NCI-H1105 (cell line): ENCODE results near the gene HSD17B13.
"Not testable (repeated sequence)": the region's sequence is repeated elsewhere in the genome, so short reads cannot be mapped to it uniquely, and the experiment has no call there.

ENCODE experiments used
- DNase-seq: peaks from one replicate; lab custom pipeline; 2025; lab: John Stamatoyannopoulos, UW

Gene HSD17B13

GRCh38 chr4:87322754-87323153 is at the start of gene HSD17B13:
TSS of gene HSD17B13 (minus strand) at chr4:87322882. CDS start at chr4:87322841, 41 bp downstream.
- peak; percentile 1 for DNase-seq

- DNase-seq: no peak
Measured at GRCh38 chr4:87370068-87370467, 47.4 kb upstream of the HSD17B13 start.

GRCh38 chr4:87366521-87367162 is 44.0 kb upstream of the HSD17B13 start:
- no peak for DNase-seq

- DNase-seq: no peak
Measured at GRCh38 chr4:87365348-87365747, 42.7 kb upstream of the HSD17B13 start.

- no peak for DNase-seq
Measured at GRCh38 chr4:87363552-87363951, 40.9 kb upstream of the HSD17B13 start.

- no peak for DNase-seq
Measured at GRCh38 chr4:87360338-87360935, 37.8 kb upstream of the HSD17B13 start.

GRCh38 chr4:87359258-87359657 is 36.6 kb upstream of the HSD17B13 start:
- DNase-seq: no peak

GRCh38 chr4:87356832-87357526 is 34.3 kb upstream of the HSD17B13 start:
- no peak for DNase-seq

GRCh38 chr4:87354168-87355102 is 31.8 kb upstream of the HSD17B13 start:
- DNase-seq: no peak

GRCh38 chr4:87353592-87353991 is 30.9 kb upstream of the HSD17B13 start:
- DNase-seq: no peak

GRCh38 chr4:87345139-87345538 is 22.5 kb upstream of the HSD17B13 start:
- DNase-seq: no peak

GRCh38 chr4:87342872-87343271 is 20.2 kb upstream of the HSD17B13 start:
- no peak for DNase-seq

GRCh38 chr4:87341954-87342635 is 19.4 kb upstream of the HSD17B13 start:
- DNase-seq: not testable (repeated sequence)

GRCh38 chr4:87339440-87339839 is 16.8 kb upstream of the HSD17B13 start:
- no peak for DNase-seq

- DNase-seq: no peak
Measured at GRCh38 chr4:87337361-87337760, 14.7 kb upstream of the HSD17B13 start.

GRCh38 chr4:87333267-87333666 is 10.6 kb upstream of the HSD17B13 start:
- no peak for DNase-seq

GRCh38 chr4:87330761-87331160 is 8.1 kb upstream of the HSD17B13 start:
- no peak for DNase-seq

- DNase-seq: no peak
Measured at GRCh38 chr4:87327136-87327535, 4.5 kb upstream of the HSD17B13 start.

- DNase-seq: peak; percentile 9
Measured at GRCh38 chr4:87326460-87326859, 3.8 kb upstream of the HSD17B13 start.

- no peak for DNase-seq
Measured at GRCh38 chr4:87321888-87322287, 794 bp downstream of the HSD17B13 start.

GRCh38 chr4:87317527-87317926 is 5.2 kb downstream of the HSD17B13 start:
- no peak for DNase-seq

GRCh38 chr4:87316961-87317360 is 5.7 kb downstream of the HSD17B13 start:
- DNase-seq: no peak
